Myocyte (in vitro differentiated cells): ENCODE measurements around the gene PTRH1. TPM values are rescaled to one million over a fixed set of nuclear protein-coding genes. Genes with fewer than 3 reads are reported as not detected.
A peak's percentile ranks its signal among the peaks of the same experiment; 100 is the strongest.

Source experiments
- DNase-seq: peaks from one replicate; pipeline ENCODE4 v3.0.0-alpha.2; 2012; ENCODE audit warnings: low read depth
- total RNA-seq: library from RNA; depleted of rRNA; stranded (reverse); fragments of >200 nt; gene quantifications from 2 replicates; pipeline ENCODE4 v1.2.3, GENCODE V29; 2014

PTRH1 gene
- total RNA-seq, 1 donor from 2014 or later: 35.6 TPM

- DNase-seq: peak; percentile 79
Measured at GRCh38 chr9:127697575-127697974, 17.9 kb downstream of the PTRH1 start.

GRCh38 chr9:127694890-127695720 is 20.4 kb downstream of the PTRH1 start:
- DNase-seq: peak; percentile 53

GRCh38 chr9:127693697-127694096 is 21.8 kb downstream of the PTRH1 start:
- DNase-seq: no peak

GRCh38 chr9:127693143-127693542 is 22.3 kb downstream of the PTRH1 start:
- no peak for DNase-seq

GRCh38 chr9:127692071-127692470 is 23.4 kb downstream of the PTRH1 start:
- no peak for DNase-seq

- DNase-seq: no peak
Measured at GRCh38 chr9:127690735-127691134, 24.7 kb downstream of the PTRH1 start.

GRCh38 chr9:127689329-127690000 is 26.0 kb downstream of the PTRH1 start:
- no peak for DNase-seq

- no peak for DNase-seq
Measured at GRCh38 chr9:127686461-127687393, 28.7 kb downstream of the PTRH1 start.

GRCh38 chr9:127684576-127684975 is 30.9 kb downstream of the PTRH1 start:
- DNase-seq: peak; percentile 92

GRCh38 chr9:127683723-127684122 is 31.7 kb downstream of the PTRH1 start:
- no peak for DNase-seq

GRCh38 chr9:127682351-127683136 is 32.9 kb downstream of the PTRH1 start:
- DNase-seq: peak; percentile 83

GRCh38 chr9:127680846-127681245 is 34.6 kb downstream of the PTRH1 start:
- DNase-seq: no peak

- DNase-seq: no peak
Measured at GRCh38 chr9:127680226-127680625, 35.2 kb downstream of the PTRH1 start.

GRCh38 chr9:127679506-127679905 is 36.0 kb downstream of the PTRH1 start:
- no peak for DNase-seq

GRCh38 chr9:127676638-127677037 is 38.8 kb downstream of the PTRH1 start:
- no peak for DNase-seq

GRCh38 chr9:127673234-127673633 is 42.2 kb downstream of the PTRH1 start:
- DNase-seq: no peak

- DNase-seq: no peak
Measured at GRCh38 chr9:127667906-127668305, 47.6 kb downstream of the PTRH1 start.

GRCh38 chr9:127667127-127667844 is 48.2 kb downstream of the PTRH1 start:
- no peak for DNase-seq

GRCh38 chr9:127664678-127665507 is 50.6 kb downstream of the PTRH1 start:
- DNase-seq: peak; percentile 51
